ENCODE results near the gene XAGE3. TPM values are rescaled to one million over a fixed set of nuclear protein-coding genes. Genes with fewer than 3 reads are reported as not detected.

Gene XAGE3
- total RNA-seq, 1 donor: not detected

- DNase-seq (ENCODE audit: low read depth): no peak
- no peak overlapping the region for H3K4me3 ChIP-seq (ENCODE audit: low read depth, low read length)
- TF ChIP-seq CTCF (IDR thresholded peaks at IDR 0.05; ENCODE audit: insufficient read depth, low read depth, low read length): no peak
These were observed 37.3 kb downstream of the XAGE3 start for GRCh38 chrX:52830551-52830950.

GRCh38 chrX:52824608-52825007, 43.3 kb downstream of the XAGE3 start:
- H3K4me3 ChIP-seq (ENCODE audit: low read depth, low read length): no peak overlapping the region
- TF ChIP-seq CTCF (IDR thresholded peaks at IDR 0.05; ENCODE audit: insufficient read depth, low read depth, low read length): no peak
- no peak for DNase-seq (ENCODE audit: low read depth)

GRCh38 chrX:52821079-52821760, 46.7 kb downstream of the XAGE3 start:
- TF ChIP-seq CTCF (IDR thresholded peaks at IDR 0.05; ENCODE audit: insufficient read depth, low read depth, low read length): no peak
- no peak overlapping the region for H3K4me3 ChIP-seq (ENCODE audit: low read depth, low read length)
- no peak for DNase-seq (ENCODE audit: low read depth)

GRCh38 chrX:52819788-52820187, 48.1 kb downstream of the XAGE3 start:
- H3K4me3 ChIP-seq (ENCODE audit: low read depth, low read length): no peak overlapping the region
- DNase-seq (ENCODE audit: low read depth): no peak
- no peak for TF ChIP-seq CTCF (IDR thresholded peaks at IDR 0.05; ENCODE audit: insufficient read depth, low read depth, low read length)

Other genes with a start within 250 kb of the XAGE3 start
- not detected in 2 replicates for gene SSX7, start 213.2 kb downstream of the XAGE3 start, total RNA-seq
- not detected in 2 replicates for gene SSX2, start 160.9 kb downstream of the XAGE3 start, total RNA-seq
- gene SSX2B, start 116.8 kb downstream of the XAGE3 start, total RNA-seq: 0.32 TPM in 1 of 2 replicates, not detected in the other
- gene SPANXN5, start 70.7 kb downstream of the XAGE3 start, total RNA-seq: not detected in 2 replicates
- not detected in 2 replicates for gene XAGE5, start 56.8 kb downstream of the XAGE3 start, total RNA-seq
- gene FAM156B, start 29.2 kb upstream of the XAGE3 start, total RNA-seq: 19.6 and 20.3 TPM in 2 replicates
- gene FAM156A, start 90.4 kb upstream of the XAGE3 start, total RNA-seq: 12.1 and 16.1 TPM in 2 replicates
- 3.5 and 3.9 TPM in 2 replicates for gene GPR173, start 180.7 kb upstream of the XAGE3 start, total RNA-seq
- 11.9 and 13.0 TPM in 2 replicates for gene TSPYL2, start 214.3 kb upstream of the XAGE3 start, total RNA-seq
- gene KANTR, start 226.1 kb upstream of the XAGE3 start, total RNA-seq: 8.6 and 11.0 TPM in 2 replicates